WERI-Rb-1 (cell line): ENCODE measurements around the gene GAB3.

Experiments used
- DNase-seq: peaks from one replicate; pipeline ENCODE4 v3.0.0-alpha.2; 2020
- H3K27ac ChIP-seq: fragments of 250-450 bp; sonication (Bioruptor Pico); 2 replicates; pipeline ENCODE4 v1.5.1; 2020; ENCODE audit warnings: mild to moderate bottlenecking, moderate library complexity
- H3K27me3 ChIP-seq: fragments of 250-450 bp; sonication (Bioruptor Pico); 2 replicates; pipeline ENCODE4 v1.5.1; 2021; ENCODE audit warnings: mild to moderate bottlenecking, low read depth, moderate library complexity; ENCODE audit not compliant: insufficient read depth, severe bottlenecking
- H3K36me3 ChIP-seq: fragments of 250-450 bp; sonication (Bioruptor Pico); 2 replicates; pipeline ENCODE4 v1.5.1; 2020; ENCODE audit warnings: mild to moderate bottlenecking, moderate library complexity
- H3K4me3 ChIP-seq: 2 replicates; pipeline ENCODE4 v1.5.1; 2011; ENCODE audit warnings: low read depth, mild to moderate bottlenecking, control low read depth, low read length
- H3K9me3 ChIP-seq: fragments of 250-450 bp; sonication (Bioruptor Pico); 2 replicates; pipeline ENCODE4 v1.5.1; 2021; ENCODE audit warnings: mild to moderate bottlenecking, moderate library complexity; ENCODE audit not compliant: severe bottlenecking
- CTCF ChIP-seq: IDR thresholded peaks from 2 replicates; pipeline ENCODE4 v1.5.1; 2011; ENCODE audit warnings: low read depth, mild to moderate bottlenecking, control low read depth, inconsistent platforms, low read length

Gene GAB3

GRCh38 chrX:154761977-154762536 lies 11.2 kb upstream of the GAB3 start:
- Histone ChIP-seq H3K27ac (peak overlapping the region; percentile 85), H3K36me3 (peaks cover 33% of the 10 kb centered on the region), H3K4me3 (peak overlapping the region; percentile 90), H3K9me3 (peaks cover 2% of the 10 kb centered on the region), H3K27me3 (no peaks in the 10 kb centered on the region)
- DNase-seq: no peak
- no peak for TF ChIP-seq CTCF

GRCh38 chrX:154758696-154759095 lies 7.8 kb upstream of the GAB3 start:
- H3K9me3 ChIP-seq: peaks cover 2% of the 10 kb centered on the region

GRCh38 chrX:154751669-154752271 lies 893 bp upstream of the GAB3 start:
- no peak for TF ChIP-seq CTCF
- H3K4me3 ChIP-seq: no peak overlapping the region

More at GRCh38 chrX:154758696-154759095, 7.8 kb upstream of the GAB3 start:
- no peak overlapping the region for H3K27ac ChIP-seq
- no peak for DNase-seq
- H3K36me3 ChIP-seq: peaks cover 6% of the 10 kb centered on the region; the same call in 1 of the 2 replicates
- no peak overlapping the region for H3K4me3 ChIP-seq
- no peak for TF ChIP-seq CTCF
- no peaks in the 10 kb centered on the region for H3K27me3 ChIP-seq

GRCh38 chrX:154751203-154751668 lies 359 bp upstream of the GAB3 start:
- Histone ChIP-seq H3K27ac (no peak overlapping the region), H3K4me3 (peak overlapping the region; percentile 54)

More at GRCh38 chrX:154751669-154752271, 893 bp upstream of the GAB3 start:
- no peak for DNase-seq
- H3K27me3 ChIP-seq: peaks cover 16% of the 10 kb centered on the region
- no peaks in the 10 kb centered on the region for H3K9me3 ChIP-seq
- H3K27ac ChIP-seq: no peak overlapping the region
- no peaks in the 10 kb centered on the region for H3K36me3 ChIP-seq

GRCh38 chrX:154749856-154750255 lies 1.0 kb downstream of the GAB3 start:
- H3K27ac ChIP-seq: no peak overlapping the region
- no peaks in the 10 kb centered on the region for H3K36me3 ChIP-seq
- peaks cover 16% of the 10 kb centered on the region for H3K27me3 ChIP-seq
- H3K9me3 ChIP-seq: peaks cover 4% of the 10 kb centered on the region
- no peak overlapping the region for H3K4me3 ChIP-seq
- DNase-seq: no peak
- no peak for TF ChIP-seq CTCF

More at GRCh38 chrX:154751203-154751668, 359 bp upstream of the GAB3 start:
- Histone ChIP-seq H3K9me3 (no peaks in the 10 kb centered on the region), H3K27me3 (peaks cover 16% of the 10 kb centered on the region), H3K36me3 (no peaks in the 10 kb centered on the region)
- no peak for TF ChIP-seq CTCF
- DNase-seq: no peak
